ENCODE measurements around the gene BOD1L1.

Gene BOD1L1

GRCh38 chr4:13588954-13589353 is 38.6 kb downstream of the BOD1L1 start:
- no peak overlapping the region for H3K4me3 ChIP-seq (replicated peaks; ENCODE audit: low read depth, low read length)
- no peak for TF ChIP-seq CTCF (IDR thresholded peaks at IDR 0.05; ENCODE audit: low read length, missing control alignments)
- no peak for DNase-seq (ENCODE audit: low read depth)

- no peak for DNase-seq (ENCODE audit: low read depth)
- H3K4me3 ChIP-seq (replicated peaks; ENCODE audit: low read depth, low read length) = no peak overlapping the region
- no peak for TF ChIP-seq CTCF (IDR thresholded peaks at IDR 0.05; ENCODE audit: low read length, missing control alignments)
These were observed 43.0 kb downstream of the BOD1L1 start for GRCh38 chr4:13584481-13584880.

- no peak for TF ChIP-seq CTCF (IDR thresholded peaks at IDR 0.05; ENCODE audit: low read length, missing control alignments)
These were observed 47.5 kb downstream of the BOD1L1 start for GRCh38 chr4:13580036-13580435.

GRCh38 chr4:13577660-13578059 is 49.9 kb downstream of the BOD1L1 start:
- H3K4me3 ChIP-seq (replicated peaks; ENCODE audit: low read depth, low read length) = no peak overlapping the region
- TF ChIP-seq CTCF (IDR thresholded peaks at IDR 0.05; ENCODE audit: low read length, missing control alignments) = no peak
- DNase-seq (ENCODE audit: low read depth) = no peak

More at GRCh38 chr4:13580036-13580435, 47.5 kb downstream of the BOD1L1 start:
- no peak overlapping the region for H3K4me3 ChIP-seq (replicated peaks; ENCODE audit: low read depth, low read length)
- DNase-seq (ENCODE audit: low read depth) = no peak

- H3K4me3 ChIP-seq (replicated peaks; ENCODE audit: low read depth, low read length) = no peak overlapping the region
- no peak for DNase-seq (ENCODE audit: low read depth)
- no peak for TF ChIP-seq CTCF (IDR thresholded peaks at IDR 0.05; ENCODE audit: low read length, missing control alignments)
These were observed 56.6 kb downstream of the BOD1L1 start for GRCh38 chr4:13570916-13571315.

- no peak for TF ChIP-seq CTCF (IDR thresholded peaks at IDR 0.05; ENCODE audit: low read length, missing control alignments)
- H3K4me3 ChIP-seq (replicated peaks; ENCODE audit: low read depth, low read length) = no peak overlapping the region
- no peak for DNase-seq (ENCODE audit: low read depth)
These were observed 60.4 kb downstream of the BOD1L1 start for GRCh38 chr4:13567125-13567524.

- no peak for DNase-seq (ENCODE audit: low read depth)
- H3K4me3 ChIP-seq (replicated peaks; ENCODE audit: low read depth, low read length) = no peak overlapping the region
- no peak for TF ChIP-seq CTCF (IDR thresholded peaks at IDR 0.05; ENCODE audit: low read length, missing control alignments)
These were observed 64.6 kb downstream of the BOD1L1 start for GRCh38 chr4:13562876-13563275.

Data from fibroblast of pulmonary artery (primary cell).